ENCODE results near the gene PKP1.
A peak's percentile ranks its signal among the peaks of the same experiment; 100 is the strongest.

The PKP1 gene

GRCh38 chr1:201356236-201356635, 72.9 kb downstream of the PKP1 start:
- no peaks in the 10 kb centered on the region for H3K36me3 ChIP-seq (ENCODE audit: control insufficient read depth, insufficient read depth, low read length, severe bottlenecking)
- H3K9me3 ChIP-seq (ENCODE audit: control insufficient read depth, low read length) = no peaks in the 10 kb centered on the region
- H3K4me3 ChIP-seq (ENCODE audit: low read length) = no peak overlapping the region
- H3K4me1 ChIP-seq (ENCODE audit: control insufficient read depth, insufficient read depth, low read length) = no peaks in the 10 kb centered on the region
- DNase-seq (ENCODE audit: low read depth) = no peak
- H3K9ac ChIP-seq (ENCODE audit: low read length) = no peak overlapping the region
- H3K27me3 ChIP-seq (replicated peaks; ENCODE audit: control insufficient read depth, insufficient read depth, low read length) = peaks cover 70% of the 10 kb centered on the region

GRCh38 chr1:201356701-201357100, 73.4 kb downstream of the PKP1 start:
- no peak for DNase-seq (ENCODE audit: low read depth)
- no peaks in the 10 kb centered on the region for H3K9me3 ChIP-seq (ENCODE audit: control insufficient read depth, low read length)
- no peak overlapping the region for H3K9ac ChIP-seq (ENCODE audit: low read length)
- H3K4me3 ChIP-seq (ENCODE audit: low read length) = no peak overlapping the region
- H3K27me3 ChIP-seq (replicated peaks; ENCODE audit: control insufficient read depth, insufficient read depth, low read length) = peaks cover 65% of the 10 kb centered on the region
- H3K36me3 ChIP-seq (ENCODE audit: control insufficient read depth, insufficient read depth, low read length, severe bottlenecking) = no peaks in the 10 kb centered on the region
- H3K4me1 ChIP-seq (ENCODE audit: control insufficient read depth, insufficient read depth, low read length) = no peaks in the 10 kb centered on the region

- H3K27me3 ChIP-seq (replicated peaks; ENCODE audit: control insufficient read depth, insufficient read depth, low read length) = peaks cover 63% of the 10 kb centered on the region
- H3K4me3 ChIP-seq (ENCODE audit: low read length) = no peak overlapping the region
- DNase-seq (ENCODE audit: low read depth) = no peak
- no peak overlapping the region for H3K9ac ChIP-seq (ENCODE audit: low read length)
- no peaks in the 10 kb centered on the region for H3K4me1 ChIP-seq (ENCODE audit: control insufficient read depth, insufficient read depth, low read length)
- H3K36me3 ChIP-seq (ENCODE audit: control insufficient read depth, insufficient read depth, low read length, severe bottlenecking) = no peaks in the 10 kb centered on the region
- H3K9me3 ChIP-seq (ENCODE audit: control insufficient read depth, low read length) = no peaks in the 10 kb centered on the region
Observed at GRCh38 chr1:201357211-201357610, 73.9 kb downstream of the PKP1 start.

- no peak overlapping the region for H3K4me3 ChIP-seq (ENCODE audit: low read length)
- H3K27me3 ChIP-seq (replicated peaks; ENCODE audit: control insufficient read depth, insufficient read depth, low read length) = peaks cover 63% of the 10 kb centered on the region
- no peaks in the 10 kb centered on the region for H3K4me1 ChIP-seq (ENCODE audit: control insufficient read depth, insufficient read depth, low read length)
- no peak overlapping the region for H3K9ac ChIP-seq (ENCODE audit: low read length)
- no peaks in the 10 kb centered on the region for H3K36me3 ChIP-seq (ENCODE audit: control insufficient read depth, insufficient read depth, low read length, severe bottlenecking)
- no peaks in the 10 kb centered on the region for H3K9me3 ChIP-seq (ENCODE audit: control insufficient read depth, low read length)
- no peak for DNase-seq (ENCODE audit: low read depth)
Observed at GRCh38 chr1:201357636-201358348, 74.5 kb downstream of the PKP1 start.

- peak; percentile 48 for DNase-seq (ENCODE audit: low read depth)
- H3K36me3 ChIP-seq (ENCODE audit: control insufficient read depth, insufficient read depth, low read length, severe bottlenecking) = no peaks in the 10 kb centered on the region
- peaks cover 63% of the 10 kb centered on the region for H3K27me3 ChIP-seq (replicated peaks; ENCODE audit: control insufficient read depth, insufficient read depth, low read length)
- no peaks in the 10 kb centered on the region for H3K9me3 ChIP-seq (ENCODE audit: control insufficient read depth, low read length)
- no peak overlapping the region for H3K4me3 ChIP-seq (ENCODE audit: low read length)
- H3K9ac ChIP-seq (ENCODE audit: low read length) = no peak overlapping the region
- no peaks in the 10 kb centered on the region for H3K4me1 ChIP-seq (ENCODE audit: control insufficient read depth, insufficient read depth, low read length)
Observed at GRCh38 chr1:201358596-201358995, 75.3 kb downstream of the PKP1 start.

- Histone ChIP-seq H3K4me3 (ENCODE audit: low read length) (no peak overlapping the region), H3K4me1 (ENCODE audit: control insufficient read depth, insufficient read depth, low read length) (no peaks in the 10 kb centered on the region), H3K36me3 (ENCODE audit: control insufficient read depth, insufficient read depth, low read length, severe bottlenecking) (no peaks in the 10 kb centered on the region), H3K27me3 (replicated peaks; ENCODE audit: control insufficient read depth, insufficient read depth, low read length) (peaks cover 57% of the 10 kb centered on the region), H3K9ac (ENCODE audit: low read length) (no peak overlapping the region), H3K9me3 (ENCODE audit: control insufficient read depth, low read length) (no peaks in the 10 kb centered on the region)
- DNase-seq (ENCODE audit: low read depth) = no peak
Observed at GRCh38 chr1:201359031-201359872, 75.9 kb downstream of the PKP1 start.

GRCh38 chr1:201359873-201360210, 76.5 kb downstream of the PKP1 start:
- H3K4me1 ChIP-seq (ENCODE audit: control insufficient read depth, insufficient read depth, low read length) = no peaks in the 10 kb centered on the region
- no peak overlapping the region for H3K9ac ChIP-seq (ENCODE audit: low read length)
- no peaks in the 10 kb centered on the region for H3K36me3 ChIP-seq (ENCODE audit: control insufficient read depth, insufficient read depth, low read length, severe bottlenecking)
- H3K4me3 ChIP-seq (ENCODE audit: low read length) = no peak overlapping the region
- H3K9me3 ChIP-seq (ENCODE audit: control insufficient read depth, low read length) = no peaks in the 10 kb centered on the region
- H3K27me3 ChIP-seq (replicated peaks; ENCODE audit: control insufficient read depth, insufficient read depth, low read length) = peaks cover 53% of the 10 kb centered on the region
- DNase-seq (ENCODE audit: low read depth) = no peak

- Histone ChIP-seq H3K9ac (ENCODE audit: low read length) (no peak overlapping the region), H3K36me3 (ENCODE audit: control insufficient read depth, insufficient read depth, low read length, severe bottlenecking) (no peaks in the 10 kb centered on the region), H3K9me3 (ENCODE audit: control insufficient read depth, low read length) (no peaks in the 10 kb centered on the region), H3K4me1 (ENCODE audit: control insufficient read depth, insufficient read depth, low read length) (no peaks in the 10 kb centered on the region), H3K4me3 (ENCODE audit: low read length) (no peak overlapping the region), H3K27me3 (replicated peaks; ENCODE audit: control insufficient read depth, insufficient read depth, low read length) (peaks cover 56% of the 10 kb centered on the region)
- DNase-seq (ENCODE audit: low read depth) = no peak
Observed at GRCh38 chr1:201360486-201360885, 77.2 kb downstream of the PKP1 start.

- H3K36me3 ChIP-seq (ENCODE audit: control insufficient read depth, insufficient read depth, low read length, severe bottlenecking) = no peaks in the 10 kb centered on the region
- no peaks in the 10 kb centered on the region for H3K4me1 ChIP-seq (ENCODE audit: control insufficient read depth, insufficient read depth, low read length)
- H3K27me3 ChIP-seq (replicated peaks; ENCODE audit: control insufficient read depth, insufficient read depth, low read length) = peaks cover 57% of the 10 kb centered on the region
- no peak for DNase-seq (ENCODE audit: low read depth)
- H3K9me3 ChIP-seq (ENCODE audit: control insufficient read depth, low read length) = no peaks in the 10 kb centered on the region
- H3K9ac ChIP-seq (ENCODE audit: low read length) = no peak overlapping the region
- no peak overlapping the region for H3K4me3 ChIP-seq (ENCODE audit: low read length)
Observed at GRCh38 chr1:201360901-201361651, 77.8 kb downstream of the PKP1 start.

GRCh38 chr1:201361652-201362504, 78.6 kb downstream of the PKP1 start:
- Histone ChIP-seq H3K36me3 (ENCODE audit: control insufficient read depth, insufficient read depth, low read length, severe bottlenecking) (no peaks in the 10 kb centered on the region), H3K27me3 (replicated peaks; ENCODE audit: control insufficient read depth, insufficient read depth, low read length) (peaks cover 61% of the 10 kb centered on the region), H3K4me3 (ENCODE audit: low read length) (no peak overlapping the region), H3K9ac (ENCODE audit: low read length) (no peak overlapping the region), H3K9me3 (ENCODE audit: control insufficient read depth, low read length) (no peaks in the 10 kb centered on the region), H3K4me1 (ENCODE audit: control insufficient read depth, insufficient read depth, low read length) (no peaks in the 10 kb centered on the region)
- peak; percentile 76 for DNase-seq (ENCODE audit: low read depth)

Data from adipocyte (in vitro differentiated cells).